Uterus (tissue), 4 donors: ENCODE data around the gene ITSN2. TPM values are rescaled to one million over a fixed set of nuclear protein-coding genes. Genes with fewer than 3 reads are reported as not detected.

ENCODE experiments used
- DNase-seq, 2 donors: peaks; one replicate each; pipeline ENCODE4 v3.0.0-alpha.2; 2019 to 2020
- H3K27ac ChIP-seq, 2 donors: fragments of 200-600 bp; sonication (generic); 1 replicate in 1 of 2; 2 replicates in 1 of 2; pipeline ENCODE4 v1.5.1; 2016 to 2018
- H3K27me3 ChIP-seq, 2 donors: fragments of 200-600 bp; sonication (generic); one replicate each; pipeline ENCODE4 v1.5.1; 2018 to 2019; ENCODE audit warnings: control low read depth in 1 of 2
- H3K36me3 ChIP-seq, 2 donors: fragments of 200-600 bp; sonication (generic); one replicate each; pipeline ENCODE4 v1.5.1; 2019; ENCODE audit warnings: control low read depth in 1 of 2
- H3K4me1 ChIP-seq, 2 donors: fragments of 200-600 bp; sonication (generic); one replicate each; pipeline ENCODE4 v1.5.1; 2018 to 2019; ENCODE audit warnings: control low read depth in 1 of 2
- H3K4me3 ChIP-seq, 2 donors: fragments of 200-600 bp; sonication (generic); 1 replicate in 1 of 2; 2 replicates in 1 of 2; pipeline ENCODE4 v1.5.1; 2018 to 2019; ENCODE audit warnings: mild to moderate bottlenecking in 1 of 2
- H3K9me3 ChIP-seq, 2 donors: fragments of 200-600 bp; sonication (generic); one replicate each; pipeline ENCODE4 v1.5.1; 2019; ENCODE audit warnings: control low read depth in 1 of 2
- CTCF ChIP-seq, 4 experiments: fragments of 200-600 bp in 2 of 4; fragments of 450-650 bp in 2 of 4; sonication (generic) in 2 of 4; IDR thresholded peaks; one replicate each; pipeline ENCODE4 v1.5.1; 2016 to 2019; ENCODE audit warnings: antibody characterized with exemption in 4 of 4, mild to moderate bottlenecking in 2 of 4, moderate library complexity in 1 of 4
- POLR2A ChIP-seq, 2 donors: fragments of 450-650 bp; IDR thresholded peaks; one replicate each; pipeline ENCODE4 v1.6.1; 2016; ENCODE audit warnings: antibody characterized with exemption in 2 of 2, mild to moderate bottlenecking in 1 of 2, moderate library complexity in 1 of 2
- intact Hi-C: fragments of 100-400 bp; cut with DNase I; formaldehyde crosslinking; loops from one replicate; pipeline ENCODE4 v1.15.1; 2023; ENCODE audit warnings: low total_unique reads
- total RNA-seq, 4 donors: library from RNA; depleted of rRNA in 3 of 4; stranded (reverse); fragments of >200 nt in 3 of 4; gene quantifications; one replicate each; pipeline versions ENCODE4 v1.1.0 to v1.2.4, GENCODE V29; 2014 to 2023
- donor health status: DM: yes; HTN: yes; CAD: no.

Gene ITSN2
- total RNA-seq, 4 donors from 2014 or later = 11.0 to 71.9 (median 56.2) TPM

DNA sequence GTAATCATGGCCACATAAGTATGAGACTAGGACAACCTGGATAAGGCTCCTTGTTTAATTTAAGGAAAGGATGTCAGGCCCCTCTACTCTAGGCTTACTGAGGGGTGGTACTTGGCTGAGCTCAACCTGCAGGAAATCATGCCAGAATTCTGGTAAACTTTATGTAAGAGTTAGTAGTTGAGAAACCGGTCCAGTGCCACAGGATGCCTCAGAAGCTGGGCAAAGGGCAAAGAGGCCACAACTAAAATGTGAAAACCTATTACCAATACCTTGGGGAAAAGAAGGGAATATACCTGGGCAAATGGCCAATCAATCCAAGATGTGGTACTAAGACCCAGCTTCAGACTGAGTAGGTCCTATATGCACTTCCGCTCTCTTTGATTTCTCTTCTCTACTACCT is 86.7 kb downstream of the ITSN2 start:
- Histone ChIP-seq H3K4me1 (no peaks in the 10 kb centered on the region), H3K9me3 (no peaks in the 10 kb centered on the region), H3K36me3 (no peaks in the 10 kb centered on the region), H3K4me3 (no peak overlapping the region), H3K27ac (no peak overlapping the region), H3K27me3 (no peaks in the 10 kb centered on the region)
- TF ChIP-seq CTCF (IDR thresholded peaks at IDR 0.05) (no peak), POLR2A (IDR thresholded peaks at IDR 0.05) (no peak)
- intact Hi-C loops = no loop called here
- DNase-seq = no peak

DNA sequence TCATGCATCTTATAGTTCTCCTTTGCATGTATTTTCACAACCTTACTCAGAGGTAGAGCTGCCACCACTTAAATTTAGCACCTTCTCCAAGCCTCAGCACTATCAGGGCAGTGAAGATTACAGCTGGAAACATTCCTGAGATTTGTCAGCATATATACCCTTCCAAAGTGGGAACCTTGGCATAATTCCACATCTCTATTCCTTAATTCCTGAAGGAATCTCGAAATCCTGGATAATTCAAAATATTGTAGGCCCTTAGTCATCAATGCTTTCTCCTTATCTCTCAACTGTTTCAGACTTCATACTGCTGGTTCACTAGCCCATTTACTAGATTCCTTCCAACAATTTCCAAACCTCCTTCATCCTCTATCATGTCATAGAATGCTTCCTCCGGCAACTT is 87.4 kb downstream of the ITSN2 start:
- Histone ChIP-seq H3K4me3 (no peak overlapping the region), H3K4me1 (no peaks in the 10 kb centered on the region), H3K36me3 (no peaks in the 10 kb centered on the region), H3K9me3 (no peaks in the 10 kb centered on the region), H3K27me3 (no peaks in the 10 kb centered on the region), H3K27ac (no peak overlapping the region)
- TF ChIP-seq CTCF (IDR thresholded peaks at IDR 0.05) = no peak
- no peak for TF ChIP-seq POLR2A (IDR thresholded peaks at IDR 0.05)
- no peak for DNase-seq
- intact Hi-C loops = no loop called here

- intact Hi-C loops = no loop called here
- no peaks in the 10 kb centered on the region for H3K9me3 ChIP-seq
- no peaks in the 10 kb centered on the region for H3K36me3 ChIP-seq
Observed at GRCh38 chr2:24272161-24272802, 88.1 kb downstream of the ITSN2 start.

GRCh38 chr2:24269265-24269664 is 91.1 kb downstream of the ITSN2 start:
- no peaks in the 10 kb centered on the region for H3K36me3 ChIP-seq
- no peak for TF ChIP-seq CTCF (IDR thresholded peaks at IDR 0.05)
- TF ChIP-seq POLR2A (IDR thresholded peaks at IDR 0.05) = no peak

More at GRCh38 chr2:24272161-24272802, 88.1 kb downstream of the ITSN2 start:
- DNase-seq = no peak
- Histone ChIP-seq H3K4me3 (no peak overlapping the region), H3K4me1 (no peaks in the 10 kb centered on the region), H3K27ac (no peak overlapping the region), H3K27me3 (no peaks in the 10 kb centered on the region)
- TF ChIP-seq POLR2A (IDR thresholded peaks at IDR 0.05) (no peak), CTCF (IDR thresholded peaks at IDR 0.05) (no peak)

DNA sequence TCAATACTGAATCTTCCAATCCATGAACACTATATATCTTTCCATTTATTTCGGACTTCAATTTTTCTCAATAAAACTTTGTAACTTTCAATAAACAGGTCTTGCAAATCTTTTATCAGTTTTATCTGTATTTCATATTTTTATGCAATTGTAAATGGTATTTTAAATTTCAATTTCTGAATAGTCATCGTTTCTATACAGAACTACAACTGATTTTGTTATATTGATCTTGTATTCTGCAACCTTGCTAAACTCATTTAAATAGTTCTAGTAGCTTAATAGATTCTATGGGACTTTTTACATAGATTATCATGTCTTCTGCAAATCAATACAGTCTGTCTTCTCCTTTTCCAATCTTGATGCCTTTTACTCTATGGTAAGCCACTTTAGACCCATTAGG is 95.1 kb downstream of the ITSN2 start:
- no peaks in the 10 kb centered on the region for H3K4me1 ChIP-seq
- H3K4me3 ChIP-seq = no peak overlapping the region
- H3K27ac ChIP-seq = no peak overlapping the region
- no peak for TF ChIP-seq CTCF (IDR thresholded peaks at IDR 0.05)
- no peak for TF ChIP-seq POLR2A (IDR thresholded peaks at IDR 0.05)
- H3K27me3 ChIP-seq = no peaks in the 10 kb centered on the region
- H3K9me3 ChIP-seq = no peaks in the 10 kb centered on the region
- no peaks in the 10 kb centered on the region for H3K36me3 ChIP-seq
- DNase-seq = no peak
- intact Hi-C loops = no loop called here

More at GRCh38 chr2:24269265-24269664, 91.1 kb downstream of the ITSN2 start:
- intact Hi-C loops = no loop called here
- H3K27ac ChIP-seq = no peak overlapping the region
- DNase-seq = no peak
- no peak overlapping the region for H3K4me3 ChIP-seq
- no peaks in the 10 kb centered on the region for H3K27me3 ChIP-seq
- no peaks in the 10 kb centered on the region for H3K4me1 ChIP-seq
- no peaks in the 10 kb centered on the region for H3K9me3 ChIP-seq
